ENCODE results near the gene SLC8B1.

Gene SLC8B1

GRCh38 chr12:113295886-113296556 lies 38.9 kb downstream of the SLC8B1 start:
- no peak for TF ChIP-seq CTCF (IDR thresholded peaks at IDR 0.05; ENCODE audit: borderline replicate concordance, insufficient read depth, low read depth, low read length)
- H3K4me3 ChIP-seq (ENCODE audit: low read depth, low read length) = no peak overlapping the region

- no peak for TF ChIP-seq CTCF (IDR thresholded peaks at IDR 0.05; ENCODE audit: borderline replicate concordance, insufficient read depth, low read depth, low read length)
- H3K4me3 ChIP-seq (ENCODE audit: low read depth, low read length) = no peak overlapping the region
Observed at GRCh38 chr12:113293100-113293499, 41.8 kb downstream of the SLC8B1 start.

GRCh38 chr12:113292547-113292946 lies 42.4 kb downstream of the SLC8B1 start:
- no peak for TF ChIP-seq CTCF (IDR thresholded peaks at IDR 0.05; ENCODE audit: borderline replicate concordance, insufficient read depth, low read depth, low read length)
- H3K4me3 ChIP-seq (ENCODE audit: low read depth, low read length) = no peak overlapping the region

GRCh38 chr12:113292091-113292490 lies 42.8 kb downstream of the SLC8B1 start:
- no peak for TF ChIP-seq CTCF (IDR thresholded peaks at IDR 0.05; ENCODE audit: borderline replicate concordance, insufficient read depth, low read depth, low read length)
- no peak overlapping the region for H3K4me3 ChIP-seq (ENCODE audit: low read depth, low read length)

GRCh38 chr12:113291586-113291985 lies 43.3 kb downstream of the SLC8B1 start:
- no peak overlapping the region for H3K4me3 ChIP-seq (ENCODE audit: low read depth, low read length)
- no peak for TF ChIP-seq CTCF (IDR thresholded peaks at IDR 0.05; ENCODE audit: borderline replicate concordance, insufficient read depth, low read depth, low read length)

- H3K4me3 ChIP-seq (ENCODE audit: low read depth, low read length) = no peak overlapping the region
- no peak for TF ChIP-seq CTCF (IDR thresholded peaks at IDR 0.05; ENCODE audit: borderline replicate concordance, insufficient read depth, low read depth, low read length)
Observed at GRCh38 chr12:113290506-113290905, 44.4 kb downstream of the SLC8B1 start.

- no peak overlapping the region for H3K4me3 ChIP-seq (ENCODE audit: low read depth, low read length)
- no peak for TF ChIP-seq CTCF (IDR thresholded peaks at IDR 0.05; ENCODE audit: borderline replicate concordance, insufficient read depth, low read depth, low read length)
Observed at GRCh38 chr12:113289361-113289760, 45.5 kb downstream of the SLC8B1 start.

Measured in GM12875 (cell line).